Stimulated activated naive CD8-positive, alpha-beta T cell treated with anti-CD3 and anti-CD28 coated beads, Interleukin-15, Interleukin-2, amounts not matched to agents 100 U/mL and 50 U/mL, for 24 hours (primary cell): ENCODE results near the gene MAB21L4.

Experiments used
- ATAC-seq: fragments of 150-1000 bp; cut with Tn5 transposase; one replicate; pipeline ENCODE4 v1.10.0; 2021
- DNase-seq: peaks from one replicate; pipeline ENCODE4 v3.0.0; 2021

The MAB21L4 gene

GRCh38 chr2:240925191-240925567 is 29.2 kb upstream of the MAB21L4 start:
- ATAC-seq: no peak
- DNase-seq: peak; percentile 4

GRCh38 chr2:240922982-240923537 is 27.1 kb upstream of the MAB21L4 start:
- ATAC-seq (no peak), DNase-seq (peak; percentile 2)

- DNase-seq (peak; percentile 3), ATAC-seq (no peak)
These were observed 26.5 kb upstream of the MAB21L4 start for GRCh38 chr2:240922245-240922981.

DNA sequence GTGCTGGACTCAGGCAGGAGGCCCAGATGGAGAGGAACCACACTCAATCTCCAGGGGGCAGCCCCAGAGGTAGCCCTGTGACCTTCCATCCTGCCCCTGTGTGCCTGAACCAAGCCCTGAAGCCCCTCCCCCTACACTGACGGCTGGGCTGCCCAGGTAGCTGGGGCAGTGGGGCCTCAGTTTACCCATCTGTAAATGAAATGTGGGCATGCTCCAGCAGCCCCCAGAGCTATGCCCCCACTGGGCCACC is 26.0 kb upstream of the MAB21L4 start:
- no peak for ATAC-seq
- DNase-seq: no peak

GRCh38 chr2:240921311-240921994 is 25.5 kb upstream of the MAB21L4 start:
- no peak for ATAC-seq
- peak; percentile 4 for DNase-seq

GRCh38 chr2:240920783-240921231 is 24.9 kb upstream of the MAB21L4 start:
- no peak for ATAC-seq

GRCh38 chr2:240919786-240920782 is 24.1 kb upstream of the MAB21L4 start:
- ATAC-seq (no peak), DNase-seq (peak; percentile 1)

More at GRCh38 chr2:240920783-240921231, 24.9 kb upstream of the MAB21L4 start:
- peak; percentile 2 for DNase-seq

DNA sequence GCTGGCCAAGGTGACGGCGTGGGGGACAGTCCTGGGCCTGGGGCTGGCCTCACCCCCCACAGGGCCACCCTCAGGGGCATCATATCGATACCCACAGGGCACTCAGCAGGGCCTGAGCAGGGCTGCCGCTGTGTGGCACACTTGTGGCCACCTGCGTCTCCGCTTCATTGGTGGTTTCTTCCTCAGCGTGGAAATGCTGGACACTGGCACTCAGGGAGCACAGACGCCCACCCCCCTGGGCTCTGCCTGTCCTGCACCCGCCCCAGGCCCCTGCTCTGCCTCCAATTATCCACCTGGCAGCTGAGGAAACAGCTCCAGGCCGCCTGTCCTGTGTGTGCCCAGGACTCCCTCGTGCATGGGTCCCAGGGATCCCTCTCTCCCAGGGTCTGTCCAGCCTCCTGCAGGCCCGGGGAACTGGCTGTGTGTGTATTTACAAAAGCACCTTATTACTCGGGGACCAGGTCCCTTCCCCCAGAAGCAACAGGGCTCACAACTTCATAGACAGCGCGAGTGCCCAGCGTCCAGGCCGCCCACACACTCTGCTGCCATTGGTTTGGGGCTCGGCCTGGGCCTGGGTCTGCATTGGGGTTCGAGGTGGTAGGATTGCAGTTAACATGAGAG is 23.3 kb upstream of the MAB21L4 start:
- DNase-seq (peak; percentile 0), ATAC-seq (no peak)

DNA sequence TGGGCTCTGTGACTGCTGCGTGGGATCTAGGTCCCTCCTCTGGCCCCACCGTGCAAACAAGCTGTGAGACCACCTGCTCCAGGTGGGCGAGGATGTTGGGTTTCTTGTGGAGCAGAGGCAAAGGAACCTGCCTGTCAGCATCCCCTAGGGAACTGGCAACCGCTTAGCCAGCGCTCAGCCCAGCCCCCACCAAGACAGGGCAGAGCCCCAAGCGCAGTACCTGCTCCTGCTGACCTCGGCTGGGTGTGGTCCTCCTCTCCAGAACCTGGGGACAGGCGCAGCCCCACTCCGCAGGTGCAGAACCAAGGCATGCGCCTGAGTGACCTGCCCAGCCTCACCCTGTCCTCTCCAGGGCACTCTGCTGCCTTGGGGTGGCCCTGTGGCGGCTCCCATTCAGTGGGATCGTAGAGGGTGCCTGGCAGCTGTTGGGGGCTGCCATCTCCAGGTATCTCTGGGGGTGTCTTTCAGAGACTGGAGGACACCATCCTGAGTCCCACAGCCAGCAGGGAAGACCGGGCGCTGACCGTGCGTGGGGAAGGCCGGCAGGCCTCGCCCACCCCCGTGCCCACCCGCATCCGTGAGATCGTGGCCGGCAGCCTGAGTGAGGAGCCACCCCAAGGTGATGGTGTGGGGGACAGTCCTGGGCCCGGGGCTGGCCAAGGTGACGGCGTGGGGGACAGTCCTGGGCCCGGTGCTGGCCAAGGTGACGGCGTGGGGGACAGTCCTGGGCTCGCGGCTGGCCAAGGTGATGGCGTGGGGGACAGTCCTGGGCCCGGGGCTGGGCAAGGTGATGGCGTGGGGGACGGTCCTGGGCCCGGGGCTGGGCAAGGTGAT is 22.5 kb upstream of the MAB21L4 start:
- ATAC-seq (no peak), DNase-seq (no peak)

- DNase-seq: no peak
These were observed 21.8 kb upstream of the MAB21L4 start for GRCh38 chr2:240917684-240918257.

GRCh38 chr2:240917009-240917683 is 21.2 kb upstream of the MAB21L4 start:
- ATAC-seq (no peak), DNase-seq (no peak)

More at GRCh38 chr2:240917684-240918257, 21.8 kb upstream of the MAB21L4 start:
- ATAC-seq: no peak

GRCh38 chr2:240916571-240917008 is 20.6 kb upstream of the MAB21L4 start:
- DNase-seq (no peak), ATAC-seq (no peak)

DNA sequence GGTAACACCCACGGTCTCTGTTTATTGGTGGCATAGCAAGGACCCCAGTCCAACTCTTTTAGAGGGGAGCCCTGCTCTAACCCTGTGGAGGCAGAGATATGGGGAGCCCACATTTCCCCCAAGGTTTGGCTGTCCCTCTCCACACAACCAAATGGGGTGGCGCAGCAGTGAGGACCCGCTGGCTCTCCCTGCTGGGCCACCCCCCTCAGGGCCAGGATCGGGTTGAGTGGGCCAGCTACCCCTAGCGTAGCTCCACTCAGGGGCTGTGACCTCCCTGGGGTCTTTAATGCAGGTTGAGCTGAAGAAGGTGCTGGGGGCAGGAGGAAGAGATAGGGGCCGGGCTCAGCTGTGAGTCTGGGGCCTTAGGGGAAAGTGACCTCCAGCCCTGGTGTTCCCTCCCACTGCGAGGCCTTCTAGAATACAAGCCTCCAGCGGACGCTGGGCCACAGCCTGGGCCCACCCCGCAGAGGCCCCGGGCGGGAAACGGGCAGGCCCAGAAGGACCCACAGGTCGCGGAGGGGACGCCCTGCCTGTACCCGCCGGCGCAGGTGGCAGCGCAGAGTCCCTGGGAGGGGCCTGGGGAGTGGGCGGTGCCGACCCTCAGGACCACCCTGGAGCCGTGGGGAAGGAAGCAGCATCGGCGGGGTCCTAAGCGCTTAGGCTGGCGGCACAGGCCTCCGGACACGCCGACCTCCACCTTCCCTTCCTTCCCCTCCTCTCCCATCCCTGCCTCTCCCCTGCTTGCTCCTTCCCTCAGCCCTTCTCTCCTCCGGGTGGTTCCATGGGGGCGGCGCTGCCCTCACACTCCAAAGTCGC is 19.8 kb upstream of the MAB21L4 start:
- ATAC-seq: no peak

GRCh38 chr2:240914645-240915525 is 18.9 kb upstream of the MAB21L4 start:
- no peak for ATAC-seq
- no peak for DNase-seq

More for the DNA sequence above, 19.8 kb upstream of the MAB21L4 start:
- no peak for DNase-seq

GRCh38 chr2:240913810-240914644 is 18.1 kb upstream of the MAB21L4 start:
- no peak for ATAC-seq

DNA sequence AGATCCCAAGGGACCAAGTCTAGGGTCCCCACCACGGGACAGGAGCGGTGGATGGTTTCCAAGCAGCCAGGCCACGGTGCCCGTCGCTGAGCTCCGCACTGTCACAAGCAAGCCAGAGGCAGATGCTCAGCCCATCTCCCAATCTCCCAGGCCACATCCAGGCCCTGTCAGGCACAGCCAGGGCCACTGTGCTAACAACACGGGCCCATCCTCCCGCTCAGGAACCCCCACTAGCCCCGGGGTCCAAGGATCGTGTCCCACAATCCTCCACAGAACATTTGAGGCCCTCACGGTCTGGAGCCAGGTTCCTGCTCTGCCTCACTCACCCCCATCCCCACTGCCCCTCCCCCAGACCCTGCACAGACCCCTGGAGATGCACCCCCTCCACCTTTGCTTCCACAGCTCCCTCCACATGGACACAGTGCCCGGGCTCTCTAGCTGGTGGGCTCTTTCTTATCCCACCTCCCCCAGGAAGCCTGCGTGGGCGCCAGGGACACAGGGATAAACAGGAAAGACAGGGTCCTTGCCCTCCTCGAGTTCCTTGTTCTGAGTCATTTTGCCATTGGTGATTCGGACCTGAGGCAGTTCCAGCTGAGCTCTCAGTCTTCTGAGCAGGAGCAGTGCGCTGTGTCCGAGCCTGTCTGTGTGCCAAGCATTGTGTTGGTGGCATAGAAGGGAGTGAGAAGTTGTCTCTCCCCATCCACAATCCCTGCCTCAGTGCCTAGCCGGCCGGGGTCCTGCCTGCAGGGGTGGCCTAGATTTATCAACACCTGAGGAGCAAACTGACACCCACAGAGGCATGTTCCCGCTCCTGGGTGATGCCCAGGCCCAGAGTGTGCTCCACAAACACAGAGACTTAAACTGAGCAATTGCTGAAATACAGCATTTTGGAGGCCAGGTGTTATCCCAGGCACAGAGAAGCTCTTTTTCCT is 17.2 kb upstream of the MAB21L4 start:
- ATAC-seq (no peak), DNase-seq (no peak)

More at GRCh38 chr2:240913810-240914644, 18.1 kb upstream of the MAB21L4 start:
- peak; percentile 79 for DNase-seq
